NCI-H774 (cell line): ENCODE measurements around the gene S100A4.

Experiments used
- DNase-seq: peaks from one replicate; lab custom pipeline; 2025; lab: John Stamatoyannopoulos, UW

Gene S100A4

DNA sequence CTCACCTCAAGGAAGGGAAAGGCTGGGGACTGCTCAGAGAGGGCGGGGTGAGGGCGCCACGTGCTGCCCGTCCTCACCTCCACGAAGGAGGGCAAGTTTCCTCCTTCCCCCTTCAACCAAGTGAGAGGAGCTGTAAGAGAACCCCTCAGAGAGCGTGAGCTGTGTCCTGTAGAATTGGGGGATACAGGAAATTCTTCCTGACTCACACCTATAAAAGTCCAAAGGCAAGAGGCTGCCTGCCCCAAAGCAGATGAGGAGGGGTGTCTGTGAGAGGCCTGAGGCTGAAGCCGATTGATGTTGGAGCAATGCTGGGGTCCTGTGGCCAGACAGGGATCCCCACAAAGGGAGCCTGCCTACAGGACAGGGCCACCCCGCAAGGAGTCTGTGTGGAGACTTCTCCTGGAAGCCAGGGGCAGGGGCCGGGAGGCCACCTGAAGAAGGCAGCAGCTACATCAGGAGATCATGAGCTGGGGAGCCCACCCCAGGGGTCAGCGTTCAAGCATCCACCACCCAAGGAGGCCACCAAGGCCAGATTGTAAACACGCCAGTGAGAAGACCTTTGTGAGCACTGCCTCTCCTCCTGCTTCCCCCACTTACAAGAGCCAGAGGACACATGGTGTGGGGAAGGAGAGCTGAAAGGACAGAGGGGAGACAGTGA is 37.6 kb downstream of the S100A4 start:
- no peak for DNase-seq

- DNase-seq = no peak
Measured at GRCh38 chr1:153506831-153507413, 38.7 kb downstream of the S100A4 start.

DNA sequence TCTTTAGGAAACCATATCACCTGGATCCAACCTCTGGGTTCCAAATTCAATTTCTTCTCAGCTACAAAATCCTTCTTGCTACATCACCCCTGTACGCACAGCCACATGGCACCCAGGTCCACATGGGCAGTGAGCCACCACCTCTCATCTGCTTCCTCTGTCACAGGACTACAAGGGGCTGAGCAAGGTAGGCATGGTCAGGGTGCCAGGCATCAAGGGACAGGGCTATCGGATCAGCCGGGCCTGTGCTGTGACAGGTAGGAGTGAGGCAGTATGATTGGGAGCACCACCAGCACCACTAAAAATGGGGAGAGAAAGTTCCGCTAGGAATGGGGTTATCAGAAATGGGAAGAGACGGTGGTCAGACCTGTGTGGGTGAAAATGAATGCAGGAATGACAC is 39.2 kb downstream of the S100A4 start:
- DNase-seq = no peak

GRCh38 chr1:153505576-153505975 is 40.0 kb downstream of the S100A4 start:
- DNase-seq = no peak

- DNase-seq = no peak
Measured at GRCh38 chr1:153503766-153504165, 41.8 kb downstream of the S100A4 start.

- DNase-seq = no peak
Measured at GRCh38 chr1:153498746-153499145, 46.9 kb downstream of the S100A4 start.

DNA sequence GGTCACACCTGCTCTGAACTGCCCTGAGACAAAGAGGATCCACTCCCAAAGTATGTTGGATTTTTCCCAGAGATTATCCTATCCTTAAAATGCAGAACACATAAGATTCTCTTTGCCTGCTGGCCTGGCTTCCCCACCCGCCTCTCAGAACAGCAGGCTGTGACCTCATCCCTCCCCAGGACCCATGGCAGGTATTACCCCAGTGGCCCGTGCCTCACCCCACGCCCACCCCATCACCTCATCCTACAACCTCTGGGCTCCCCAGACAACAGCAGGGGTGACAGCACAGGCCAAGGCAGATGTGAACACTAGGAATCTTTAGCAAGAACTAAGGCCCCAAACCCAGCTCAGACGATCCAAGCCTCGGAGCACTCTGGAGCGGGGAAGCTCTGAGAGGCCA is 50.1 kb downstream of the S100A4 start:
- no peak for DNase-seq

DNA sequence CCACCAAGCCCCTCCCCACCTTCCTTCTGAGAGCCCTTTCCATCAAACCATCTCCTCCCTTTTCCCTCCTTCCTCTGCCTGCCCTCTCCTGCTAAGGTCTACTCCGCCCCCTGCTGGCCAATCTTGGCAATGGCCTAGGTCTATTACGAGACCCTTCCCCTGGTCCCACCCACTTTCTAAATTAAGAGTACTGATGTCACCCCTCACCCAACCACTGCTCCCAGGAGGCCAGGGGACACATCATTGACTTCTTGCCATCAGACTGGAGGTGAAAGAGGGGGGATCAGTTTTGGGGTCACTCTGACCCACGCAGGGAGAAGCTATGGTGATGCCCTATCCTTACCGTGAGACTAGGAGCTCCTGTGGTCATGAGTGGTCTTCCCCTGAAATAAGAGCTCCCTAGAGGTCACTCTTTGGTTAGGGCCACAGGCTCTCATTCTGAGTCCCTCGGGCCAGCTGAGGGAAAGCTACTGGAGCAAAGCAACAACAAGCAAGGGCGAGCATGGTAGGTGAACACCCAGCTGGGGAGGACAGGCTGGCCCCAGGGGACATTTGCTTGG is 50.5 kb downstream of the S100A4 start:
- DNase-seq = peak; percentile 46
